GM19025 (cell line): ENCODE results near the gene PTPRE.

ENCODE experiments used
- ATAC-seq: cut with Tn5 transposase; IDR thresholded peaks from one replicate; pipeline ENCODE4 v1.9.1; 2021; ENCODE audit warnings: mild to moderate bottlenecking, low read depth, moderate library complexity; ENCODE audit not compliant: unreplicated experiment

The PTPRE gene

DNA sequence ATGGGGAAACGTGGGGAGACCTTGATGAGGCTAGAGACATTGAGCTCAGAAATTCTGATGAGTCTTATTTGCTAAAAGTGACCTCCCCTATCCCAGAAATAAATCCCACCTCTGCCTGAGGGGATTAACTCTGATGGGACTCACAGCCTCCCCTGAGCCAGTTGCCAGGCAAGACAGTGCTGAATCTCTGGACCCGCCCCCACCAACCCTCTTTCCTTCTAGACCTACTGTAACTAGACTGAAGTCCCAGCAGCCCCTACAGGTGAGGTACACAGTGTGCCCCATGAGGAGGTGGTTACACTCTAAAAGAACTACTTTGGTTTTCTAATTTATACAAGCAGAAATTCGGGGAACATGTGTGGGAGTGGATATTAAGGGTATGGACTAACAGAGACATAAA is 42.9 kb downstream of the PTPRE start:
- ATAC-seq = no peak

DNA sequence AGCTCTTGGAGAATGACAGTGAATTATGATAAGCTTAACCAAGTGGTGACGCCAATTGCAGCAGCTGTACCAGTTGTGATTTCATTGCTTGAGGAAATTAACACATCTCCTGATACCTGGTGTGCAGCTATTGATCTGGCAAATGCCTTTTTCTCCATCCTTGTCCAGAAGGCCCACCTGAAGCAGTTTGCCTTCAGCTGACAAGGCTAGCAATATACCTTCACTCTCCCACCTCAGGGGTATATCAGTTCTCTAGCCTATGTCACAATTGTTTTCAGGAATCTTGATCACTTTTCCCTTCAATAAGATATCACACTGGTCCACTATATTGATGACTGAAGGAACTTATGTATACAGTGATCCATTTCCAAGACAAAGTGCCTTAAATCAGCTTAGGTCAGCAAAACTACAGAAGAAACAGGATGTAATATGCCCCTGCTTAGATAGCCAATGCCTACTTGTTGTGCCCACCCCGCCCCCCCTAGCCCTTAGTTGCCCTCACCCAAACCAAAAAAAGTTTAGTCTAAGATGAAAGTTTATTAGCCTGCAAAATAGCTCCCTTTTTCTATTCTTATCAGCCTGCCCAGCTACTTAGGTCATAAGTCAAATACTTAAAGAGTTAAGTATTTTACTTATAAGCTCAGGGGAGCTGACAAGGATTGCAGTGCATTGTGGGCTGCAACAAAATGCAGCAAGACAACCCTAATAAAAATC is 45.1 kb downstream of the PTPRE start:
- ATAC-seq = no peak

DNA sequence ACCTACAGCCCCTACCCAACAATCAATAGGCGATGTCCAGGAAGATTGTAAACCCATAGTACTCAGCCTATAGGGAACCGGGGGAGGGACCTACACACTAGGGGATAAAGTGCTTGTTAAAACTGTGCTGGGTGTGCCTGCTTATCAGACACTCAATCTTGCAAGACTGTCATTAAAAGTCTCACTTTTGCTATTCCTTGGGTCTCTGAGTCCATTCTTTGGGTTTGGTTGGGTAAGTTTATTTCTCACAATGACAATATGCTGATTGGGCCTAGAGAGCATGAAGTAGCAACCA is 45.6 kb downstream of the PTPRE start:
- ATAC-seq = no peak

DNA sequence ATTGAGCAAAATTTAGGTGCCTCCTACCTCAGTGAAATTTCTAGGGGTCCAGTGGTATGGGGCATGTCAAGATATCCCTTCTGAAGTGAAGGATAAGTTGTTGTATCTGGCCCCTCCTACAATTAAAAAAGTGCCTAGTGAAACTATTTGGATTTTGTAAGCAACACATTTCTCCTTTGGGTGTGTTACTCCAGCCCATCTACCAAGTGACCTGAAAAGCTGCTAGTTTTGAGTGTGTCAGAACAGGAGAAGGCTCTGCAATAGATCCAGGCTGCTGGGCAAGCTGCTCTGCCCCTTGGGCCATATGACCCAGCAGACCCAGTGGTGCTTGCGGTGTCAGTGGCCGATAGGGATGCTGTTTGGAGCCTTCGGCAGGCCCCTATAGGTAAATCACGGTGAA is 46.0 kb downstream of the PTPRE start:
- no peak for ATAC-seq

DNA sequence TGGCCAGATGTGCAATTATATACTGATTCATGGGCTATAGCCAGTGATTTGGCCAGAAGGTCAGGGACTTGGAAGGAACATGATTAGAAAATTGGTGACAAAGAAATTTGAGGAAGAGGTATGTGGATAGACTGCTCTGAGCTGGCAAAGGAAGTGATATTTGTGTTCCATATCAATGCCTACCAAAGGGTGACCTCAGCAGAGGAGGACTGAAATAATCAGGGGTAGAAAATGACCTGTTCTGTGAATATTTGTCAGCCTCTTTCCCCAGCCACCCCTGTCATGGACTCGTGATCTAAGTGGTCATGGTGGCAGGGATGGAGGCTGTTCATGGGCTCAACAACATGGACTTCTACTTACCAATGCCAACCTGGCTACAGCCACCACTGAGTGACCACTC is 47.0 kb downstream of the PTPRE start:
- no peak for ATAC-seq

DNA sequence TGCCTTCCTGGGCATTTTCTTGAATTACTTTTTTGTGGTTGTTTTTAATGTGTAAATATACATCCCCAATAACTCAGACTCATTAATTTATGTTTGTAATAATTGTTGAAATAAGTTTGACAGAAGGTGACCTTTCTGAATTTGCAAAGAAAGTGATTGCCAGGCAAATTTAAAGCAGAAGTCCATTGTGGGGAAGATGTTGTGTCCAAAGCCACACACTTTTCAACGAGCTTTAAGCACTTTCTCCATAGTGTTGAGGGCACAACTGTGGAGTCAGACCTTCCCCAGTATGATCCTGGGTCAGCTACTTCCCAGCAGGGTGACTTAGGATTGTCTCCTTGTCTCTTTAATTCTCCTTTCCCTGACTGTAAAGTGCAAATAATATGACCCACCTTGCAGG is 52.5 kb downstream of the PTPRE start:
- no peak for ATAC-seq

DNA sequence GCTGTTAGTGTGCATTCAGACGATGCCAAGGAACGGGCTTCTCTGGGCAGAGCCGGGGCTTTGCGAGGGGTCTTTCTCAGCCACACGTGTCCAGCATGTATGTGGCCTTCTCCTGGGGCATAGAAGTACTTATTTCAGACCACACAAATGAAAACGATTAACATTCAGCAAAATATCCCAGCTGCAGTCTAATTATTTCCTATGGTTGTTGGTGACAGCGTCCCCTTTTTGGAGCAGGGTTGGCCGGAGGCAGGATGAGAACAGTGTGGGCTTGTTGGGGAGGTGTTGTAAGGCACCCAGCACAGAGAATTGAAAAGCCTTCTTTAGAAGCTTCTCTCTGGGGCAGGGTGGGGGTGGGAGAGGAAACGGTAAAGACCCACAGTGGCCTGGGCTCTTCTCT is 54.2 kb downstream of the PTPRE start:
- ATAC-seq = no peak

DNA sequence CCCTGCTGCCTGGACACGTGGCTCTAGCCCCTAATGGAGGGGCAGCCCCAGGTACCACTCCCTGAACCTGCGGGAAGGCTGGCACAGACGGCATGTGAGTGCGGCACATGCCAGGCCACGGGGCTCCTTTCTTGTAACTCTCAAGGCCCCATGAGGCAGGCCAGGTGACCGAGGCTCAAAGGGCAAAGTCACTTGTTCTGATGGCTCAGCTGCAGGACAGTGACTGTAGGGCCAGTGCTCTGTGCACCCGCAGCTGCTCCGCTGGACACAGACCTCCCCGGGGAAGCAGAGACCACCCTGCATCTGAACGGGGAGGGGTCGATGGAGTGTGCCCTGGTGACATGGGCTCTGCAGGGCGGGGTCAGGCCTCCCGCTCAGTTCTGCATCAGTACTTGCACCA is 55.3 kb downstream of the PTPRE start:
- no peak for ATAC-seq

DNA sequence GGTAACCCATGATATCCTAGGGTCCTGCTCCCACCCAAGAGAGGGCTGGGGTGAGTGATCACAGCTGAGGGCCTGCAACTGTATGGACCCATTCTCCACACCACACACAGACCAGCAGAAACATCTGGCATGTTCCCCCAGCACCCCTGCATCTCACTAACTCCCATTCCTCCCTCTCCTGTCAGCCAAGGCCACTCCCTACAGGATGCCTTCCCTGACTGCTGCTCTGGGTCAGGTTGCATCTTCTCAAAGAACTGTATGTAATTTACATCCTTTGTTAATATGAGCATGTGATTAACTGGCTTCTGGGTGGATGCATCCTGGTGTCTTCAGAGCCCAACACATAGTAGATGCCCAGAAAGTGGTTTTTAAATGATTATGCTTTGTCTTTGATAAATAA is 56.2 kb downstream of the PTPRE start:
- ATAC-seq = no peak

DNA sequence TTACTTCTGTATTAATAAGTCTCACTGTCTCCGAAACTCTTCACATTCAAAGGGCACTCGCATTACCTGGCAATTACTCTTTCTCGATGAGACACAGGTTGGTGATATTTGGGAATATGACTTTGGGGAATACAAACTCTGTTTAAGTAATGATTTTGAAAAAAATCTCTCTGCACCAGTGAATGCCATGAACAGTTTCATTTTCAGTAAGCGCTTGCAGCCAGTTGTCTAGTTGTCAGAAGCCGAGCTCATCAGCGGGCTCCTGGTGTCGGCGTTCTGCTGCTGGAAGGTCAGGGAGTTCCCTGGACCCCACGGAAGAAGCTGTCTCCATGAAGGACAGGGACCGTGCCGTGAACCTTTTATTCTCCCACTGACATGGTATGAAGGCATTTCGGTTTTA is 57.7 kb downstream of the PTPRE start:
- no peak for ATAC-seq

DNA sequence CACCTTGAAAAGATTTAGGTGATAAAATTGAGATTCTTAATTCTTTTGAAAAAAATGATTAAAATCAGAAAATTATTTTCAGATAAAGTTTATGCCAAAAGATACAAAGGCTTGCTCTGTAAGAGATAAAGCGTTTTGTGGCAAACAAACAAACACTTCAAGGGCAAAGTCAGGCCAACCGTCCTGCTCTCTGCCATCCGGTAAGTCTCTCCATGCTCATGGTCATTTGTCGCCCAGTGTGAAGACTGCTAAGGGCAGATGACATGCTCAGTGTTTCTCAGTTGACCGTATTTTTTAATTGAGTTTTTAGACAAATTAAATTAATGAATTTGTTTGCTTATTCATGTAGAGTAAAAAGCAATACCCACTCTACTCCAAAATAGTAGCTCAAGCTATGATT is 60.0 kb downstream of the PTPRE start:
- no peak for ATAC-seq

DNA sequence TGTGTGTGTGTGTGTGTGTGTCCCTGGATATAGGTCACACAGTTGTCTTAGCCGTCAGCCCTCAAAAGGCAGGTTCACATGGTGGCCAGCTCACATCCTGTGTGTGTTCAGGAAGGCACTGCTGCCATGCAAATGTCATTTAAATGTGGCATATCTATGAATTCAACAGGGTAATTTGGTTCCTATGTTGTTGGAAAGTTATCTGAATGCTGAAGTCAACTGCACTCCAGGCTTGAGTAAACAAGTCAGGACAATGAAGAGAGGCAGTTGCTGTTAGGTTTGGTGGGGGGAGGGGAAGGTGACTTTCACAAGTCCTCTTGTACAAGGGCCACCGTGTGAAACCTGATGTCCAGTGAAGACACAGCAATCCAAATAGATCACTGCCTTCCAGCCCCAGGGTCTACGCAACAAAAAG is 61.1 kb downstream of the PTPRE start:
- ATAC-seq = no peak

DNA sequence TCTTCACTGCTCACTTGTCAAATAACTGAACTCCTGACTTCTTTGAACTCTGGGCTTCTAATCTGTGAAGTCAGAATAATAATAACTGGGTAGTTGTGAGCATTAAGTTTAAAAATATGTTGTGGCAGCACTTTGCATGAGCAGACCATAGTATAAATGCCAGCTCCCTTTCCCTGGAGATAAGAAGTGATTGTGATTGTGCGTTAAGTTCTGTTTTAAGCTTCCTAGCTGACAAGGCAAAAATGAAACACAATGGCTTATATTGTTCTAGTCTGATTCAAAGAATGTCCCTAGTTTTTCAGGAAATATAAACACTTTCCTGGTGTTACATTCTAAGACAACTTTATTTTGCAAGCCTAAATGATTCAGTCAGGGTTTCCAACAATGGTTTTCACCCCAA is 61.8 kb downstream of the PTPRE start:
- ATAC-seq = no peak

DNA sequence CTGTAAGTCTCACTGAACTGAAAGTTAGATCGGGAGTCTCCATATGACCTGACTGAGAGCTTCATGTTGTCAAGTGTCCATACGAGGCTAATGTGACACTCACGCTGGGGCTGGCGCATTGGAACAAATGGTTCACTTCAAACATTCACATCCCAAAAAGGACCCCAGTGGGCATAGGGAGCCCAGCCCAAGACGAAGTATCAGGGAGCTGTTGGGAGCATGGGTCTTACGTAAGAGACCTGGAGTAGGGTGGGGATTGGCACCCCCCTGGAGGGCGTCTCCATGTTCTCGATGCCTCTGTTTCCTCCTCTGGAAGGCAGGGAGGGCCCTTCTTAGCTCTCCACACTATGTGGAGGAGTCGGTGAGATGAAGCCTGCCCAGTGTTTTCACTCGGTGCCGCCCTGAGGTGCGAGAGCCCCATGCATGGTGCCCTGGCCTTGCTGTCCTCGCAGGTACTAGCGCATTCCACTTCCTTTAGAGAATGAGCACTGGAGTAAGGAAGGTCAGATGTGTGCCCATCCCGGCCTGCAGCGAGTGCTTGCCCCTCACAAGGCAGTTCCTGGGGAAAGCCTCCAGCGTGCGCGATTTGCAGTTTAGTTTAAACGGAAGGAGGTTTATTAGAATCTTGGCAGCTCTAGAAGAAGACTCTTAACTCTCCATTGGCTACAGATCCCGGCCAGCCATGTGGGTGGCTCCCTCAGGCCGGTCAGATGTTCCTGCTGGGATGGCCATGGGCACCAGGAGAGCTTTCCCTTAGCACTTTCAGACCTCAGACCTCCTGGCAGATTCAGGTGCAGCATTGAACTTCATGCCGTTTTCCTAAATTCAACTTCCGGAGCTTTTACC is 64.4 kb downstream of the PTPRE start:
- no peak for ATAC-seq

DNA sequence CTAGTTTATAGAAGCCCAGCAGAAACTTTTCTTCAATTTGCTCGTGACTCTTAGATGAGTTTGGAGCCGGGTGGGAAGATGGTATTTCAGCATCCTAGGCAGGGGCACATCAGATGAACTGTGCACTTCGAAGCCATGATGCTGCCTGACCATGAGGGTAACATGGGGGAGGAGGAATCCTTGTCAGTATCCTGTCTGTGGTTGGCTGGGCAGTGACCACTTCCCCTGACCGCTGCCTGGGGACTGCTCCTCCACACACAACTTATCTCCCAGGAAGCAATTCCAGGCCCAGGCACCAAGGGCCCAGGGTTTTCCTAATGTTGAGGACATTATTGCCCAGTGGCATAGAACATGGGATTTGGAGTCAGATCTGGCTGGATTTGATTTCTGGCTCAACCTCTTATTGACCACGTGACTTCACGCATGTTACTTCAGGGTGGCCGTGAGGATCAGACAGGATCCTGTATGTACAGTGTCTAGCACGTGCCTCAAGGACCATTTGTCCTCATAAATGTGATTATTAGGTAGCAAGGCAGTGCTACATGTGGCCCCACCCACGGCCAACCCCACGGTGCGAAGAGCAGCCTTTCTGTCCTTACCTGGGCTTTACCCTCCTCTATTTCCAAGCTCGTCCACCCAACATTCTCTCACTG is 65.2 kb downstream of the PTPRE start:
- ATAC-seq = no peak

DNA sequence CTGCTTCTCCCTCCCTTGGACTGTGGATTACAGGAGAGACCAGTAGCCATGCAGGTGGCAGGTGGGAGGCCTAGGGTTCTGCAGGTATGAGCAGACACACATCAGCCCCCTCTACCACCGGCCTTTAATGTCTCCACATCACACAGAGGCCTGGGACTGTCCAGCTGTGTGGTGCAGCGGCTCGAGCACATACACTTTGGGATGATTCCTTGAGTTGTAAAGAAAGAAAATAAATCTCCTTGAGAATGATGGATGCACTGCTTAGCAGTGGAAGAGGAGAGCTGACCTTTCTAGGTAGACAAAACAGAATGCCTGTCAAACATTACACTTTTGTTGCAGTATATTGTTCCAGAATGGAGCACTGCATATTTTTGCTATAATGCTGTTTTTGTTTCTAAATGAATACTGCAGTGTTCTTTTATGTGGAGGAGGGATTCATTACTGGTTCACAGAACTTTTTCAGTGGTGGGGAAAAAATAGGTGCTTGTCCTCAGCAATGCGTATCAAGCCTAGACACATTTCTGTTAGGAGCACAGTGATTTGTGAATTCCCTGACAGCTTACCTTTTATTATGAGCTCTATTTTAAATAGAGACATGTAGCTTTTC is 66.0 kb downstream of the PTPRE start:
- no peak for ATAC-seq

DNA sequence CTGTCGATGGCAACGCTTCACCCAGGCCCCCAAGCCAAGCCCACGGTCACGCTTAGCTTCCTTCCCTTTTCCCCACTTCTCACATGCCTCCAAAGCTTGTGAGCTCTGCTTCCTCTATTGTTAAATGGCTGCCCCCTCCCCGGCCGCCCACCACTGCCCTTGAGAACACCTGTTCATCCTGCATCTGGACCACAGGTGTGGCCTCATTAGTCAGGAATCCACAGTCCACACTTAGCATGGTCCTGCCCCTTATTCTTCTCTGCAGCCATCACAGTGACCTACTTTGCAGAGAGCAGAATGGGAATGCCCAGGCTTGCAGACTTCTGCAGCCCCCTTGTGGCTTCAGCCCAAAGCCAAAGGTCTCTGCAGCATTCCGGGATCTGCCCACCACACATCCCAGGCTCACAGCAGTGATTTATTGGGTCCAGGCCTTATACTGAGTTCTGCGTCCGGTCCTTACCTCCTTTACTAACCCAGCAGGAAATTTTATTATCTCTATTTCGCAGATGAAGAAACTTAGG is 66.9 kb downstream of the PTPRE start:
- no peak for ATAC-seq

DNA sequence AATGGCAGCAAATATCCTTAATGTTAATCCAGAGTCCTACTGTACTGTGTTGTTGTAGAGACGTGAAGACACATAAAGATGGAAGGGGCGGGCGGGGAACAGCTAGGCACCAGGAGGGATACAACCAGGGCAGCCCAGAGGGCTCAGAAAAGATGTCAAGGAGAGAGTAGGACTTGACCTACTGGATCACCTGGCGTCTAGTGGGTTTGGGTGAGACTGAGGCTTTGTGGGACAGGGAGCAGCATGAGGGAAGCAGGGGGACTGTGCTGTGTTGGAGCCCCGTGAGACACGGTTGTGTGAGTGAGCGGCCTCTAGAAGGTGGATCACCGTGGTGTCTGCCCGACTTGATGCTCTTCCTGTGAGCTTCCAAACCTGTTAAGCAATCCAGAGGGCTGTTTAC is 68.0 kb downstream of the PTPRE start:
- no peak for ATAC-seq

DNA sequence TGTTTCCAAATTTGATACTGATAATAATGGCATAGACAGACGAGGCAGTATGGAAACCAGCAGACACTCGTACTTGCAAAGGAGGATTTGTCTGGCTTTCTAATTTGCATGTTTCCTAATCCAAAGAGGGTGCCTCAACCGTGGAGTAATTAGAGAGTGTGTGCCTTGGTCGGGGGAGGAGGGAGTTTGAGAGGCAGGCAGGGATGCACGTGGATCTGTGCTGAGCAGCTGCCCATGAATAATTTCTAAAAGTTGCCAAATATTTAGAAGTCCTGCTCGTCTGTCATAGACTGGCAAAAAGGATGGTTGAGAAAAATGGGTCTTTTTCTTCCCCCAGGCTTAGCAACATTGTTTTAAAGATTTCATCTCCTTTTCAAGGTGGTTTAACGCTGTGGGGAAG is 69.4 kb downstream of the PTPRE start:
- no peak for ATAC-seq

DNA sequence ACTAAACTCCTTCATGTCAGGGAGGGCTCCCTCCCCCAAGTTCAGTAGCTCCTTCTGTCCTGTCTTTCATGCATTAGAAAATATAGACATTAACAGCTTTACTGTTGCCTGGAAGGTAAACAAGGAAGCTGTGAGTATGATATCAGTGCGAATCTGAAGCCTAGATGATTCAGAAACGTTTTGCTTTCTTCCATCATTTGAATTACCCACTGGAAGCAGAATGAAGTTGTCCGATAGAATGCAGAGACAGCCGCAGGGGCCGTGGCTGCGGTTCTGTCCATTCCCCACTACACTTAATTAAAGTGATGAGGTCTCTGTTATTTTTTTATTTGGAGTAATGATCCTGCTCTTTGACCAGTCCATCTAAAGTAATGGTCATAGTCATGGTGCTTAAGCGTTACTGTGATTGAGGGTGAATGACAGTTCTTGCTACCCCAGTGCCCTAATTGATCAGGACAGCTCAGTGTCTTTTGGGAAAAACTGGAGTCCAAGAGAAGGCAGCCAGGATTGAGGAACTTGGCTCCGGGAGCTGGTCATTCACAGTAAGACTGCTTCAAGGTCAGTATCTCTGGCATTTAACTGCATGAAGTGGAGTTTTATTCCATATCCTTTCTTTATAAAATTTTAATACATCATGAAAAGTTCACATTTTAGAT is 69.9 kb downstream of the PTPRE start:
- no peak for ATAC-seq
